Trophoblast cell (in vitro differentiated cells and primary cell): ENCODE measurements around the gene EXOC4.

Experiments used
- DNase-seq, 2 donors: peaks; one replicate each; pipeline ENCODE4 v3.0.0-alpha.2; 2016
- H2AFZ ChIP-seq: 2 replicates; pipeline ENCODE4 v1.6.1; 2013; ENCODE audit warnings: low read length, moderate library complexity, mild to moderate bottlenecking; ENCODE audit not compliant: insufficient read depth, poor library complexity
- H2AK5ac ChIP-seq: 2 replicates; pipeline ENCODE4 v1.6.1; 2013; ENCODE audit warnings: mild to moderate bottlenecking, low read length
- H2BK120ac ChIP-seq: 2 replicates; pipeline ENCODE4 v1.6.1; 2013; ENCODE audit warnings: low read length, mild to moderate bottlenecking, moderate library complexity; ENCODE audit not compliant: insufficient read depth, poor library complexity
- H2BK12ac ChIP-seq: 2 replicates; pipeline ENCODE4 v1.6.1; 2013; ENCODE audit warnings: mild to moderate bottlenecking, low read length, moderate library complexity
- H2BK5ac ChIP-seq: 2 replicates; pipeline ENCODE4 v1.6.1; 2013; ENCODE audit warnings: low read length, low read depth, moderate library complexity, mild to moderate bottlenecking; ENCODE audit not compliant: poor library complexity
- H3K14ac ChIP-seq: 2 replicates; pipeline ENCODE4 v1.6.1; 2013; ENCODE audit warnings: mild to moderate bottlenecking, low read length
- H3K18ac ChIP-seq: 2 replicates; pipeline ENCODE4 v1.6.1; 2013; ENCODE audit warnings: mild to moderate bottlenecking, low read length
- H3K23ac ChIP-seq: 2 replicates; pipeline ENCODE4 v1.6.1; 2013; ENCODE audit warnings: low read length
- H3K27ac ChIP-seq: 2 replicates; pipeline ENCODE4 v1.5.1; 2013; ENCODE audit warnings: low read depth, mild to moderate bottlenecking, inconsistent platforms, low read length, moderate library complexity
- H3K27me3 ChIP-seq: 2 replicates; pipeline ENCODE4 v1.6.1; 2013; ENCODE audit warnings: inconsistent platforms, mild to moderate bottlenecking, low read length, moderate library complexity; ENCODE audit not compliant: insufficient read depth
- H3K36me3 ChIP-seq, 2 experiments: 1 replicate in 1 of 2; 2 replicates in 1 of 2; pipeline ENCODE4 v1.6.1; 2013; ENCODE audit warnings: low read length in 2 of 2, mild to moderate bottlenecking in 2 of 2, moderate library complexity in 1 of 2; ENCODE audit not compliant: insufficient read depth in 2 of 2, control insufficient read depth in 1 of 2
- H3K4ac ChIP-seq: 2 replicates; pipeline ENCODE4 v1.6.1; 2013; ENCODE audit warnings: low read depth, mild to moderate bottlenecking, low read length, moderate library complexity
- H3K4me1 ChIP-seq, 2 experiments: 1 replicate in 1 of 2; 2 replicates in 1 of 2; pipeline ENCODE4 v1.6.1; 2013; ENCODE audit warnings: low read length in 2 of 2, mild to moderate bottlenecking in 2 of 2, moderate library complexity in 1 of 2; ENCODE audit not compliant: insufficient read depth in 2 of 2, control insufficient read depth in 1 of 2
- H3K4me2 ChIP-seq: 2 replicates; pipeline ENCODE4 v1.6.1; 2013; ENCODE audit warnings: inconsistent platforms, mild to moderate bottlenecking, low read length, moderate library complexity
- H3K4me3 ChIP-seq: 2 replicates; pipeline ENCODE4 v1.5.1; 2013; ENCODE audit warnings: mild to moderate bottlenecking, low read depth, low read length, inconsistent platforms
- H3K79me1 ChIP-seq: one replicate; pipeline ENCODE4 v1.6.1; 2013; ENCODE audit warnings: low read length
- H3K79me2 ChIP-seq: 2 replicates; pipeline ENCODE4 v1.6.1; 2013; ENCODE audit warnings: low read length, mild to moderate bottlenecking; ENCODE audit not compliant: control insufficient read depth, insufficient read depth, poor library complexity
- H3K9ac ChIP-seq: 2 replicates; pipeline ENCODE4 v1.6.1; 2013; ENCODE audit warnings: mild to moderate bottlenecking, low read length
- H3K9me3 ChIP-seq: 2 replicates; pipeline ENCODE4 v1.6.1; 2013; ENCODE audit warnings: low read depth, mild to moderate bottlenecking, control low read depth, inconsistent platforms, low read length; ENCODE audit not compliant: insufficient read depth
- H4K12ac ChIP-seq: 2 replicates; pipeline ENCODE4 v1.6.1; 2013; ENCODE audit warnings: low read depth, mild to moderate bottlenecking, low read length, moderate library complexity
- H4K8ac ChIP-seq: 2 replicates; pipeline ENCODE4 v1.6.1; 2013; ENCODE audit warnings: low read depth, mild to moderate bottlenecking, low read length, moderate library complexity
- H4K91ac ChIP-seq: one replicate; pipeline ENCODE4 v1.6.1; 2013; ENCODE audit warnings: low read depth, mild to moderate bottlenecking, low read length, moderate library complexity
- WGBS: extraction: QIAGEN DNeasy Blood & Tissue Kit; methylation state at CpG from one replicate; pipeline ENCODE4 v1.1.7; 2013; ENCODE audit warnings: missing lambda C conversion rate; ENCODE audit not compliant: insufficient read length, insufficient coverage; ENCODE audit errors: extremely low coverage; 5-methylcytosine and 5-hydroxymethylcytosine counted together

Gene EXOC4

GRCh38 chr7:133587903-133588302 lies 335.0 kb downstream of the EXOC4 start:
- no peak overlapping the region for H2AFZ ChIP-seq
- H3K14ac ChIP-seq: no peak overlapping the region
- H2BK12ac ChIP-seq: no peak overlapping the region
- no peaks in the 10 kb centered on the region for H3K36me3 ChIP-seq
- no peaks in the 10 kb centered on the region for H3K4me1 ChIP-seq
- H4K8ac ChIP-seq: no peak overlapping the region
- H3K27ac ChIP-seq: no peak overlapping the region
- no peak overlapping the region for H4K91ac ChIP-seq
- no peaks in the 10 kb centered on the region for H3K79me2 ChIP-seq
- H2BK120ac ChIP-seq: no peak overlapping the region
- H3K23ac ChIP-seq: no peak overlapping the region
- no peak overlapping the region for H3K18ac ChIP-seq
- no peaks in the 10 kb centered on the region for H3K79me1 ChIP-seq
- no peak overlapping the region for H3K4me2 ChIP-seq
- no peak overlapping the region for H4K12ac ChIP-seq
- DNase-seq: no peak
- no peak overlapping the region for H3K4me3 ChIP-seq
- H2AK5ac ChIP-seq: no peak overlapping the region
- no peaks in the 10 kb centered on the region for H3K9me3 ChIP-seq
- no peak overlapping the region for H3K9ac ChIP-seq
- no peaks in the 10 kb centered on the region for H3K27me3 ChIP-seq
- no peak overlapping the region for H3K4ac ChIP-seq
- H2BK5ac ChIP-seq: no peak overlapping the region

- Histone ChIP-seq H3K18ac (no peak overlapping the region), H4K8ac (no peak overlapping the region), H3K27ac (no peak overlapping the region), H3K36me3 (no peaks in the 10 kb centered on the region), H3K23ac (no peak overlapping the region), H4K91ac (no peak overlapping the region), H3K4me3 (no peak overlapping the region), H2BK5ac (no peak overlapping the region), H2AK5ac (no peak overlapping the region), H2BK12ac (no peak overlapping the region), H3K27me3 (no peaks in the 10 kb centered on the region), H3K14ac (no peak overlapping the region), H2BK120ac (no peak overlapping the region), H3K4me1 (no peaks in the 10 kb centered on the region), H3K9ac (no peak overlapping the region), H3K79me1 (no peaks in the 10 kb centered on the region), H4K12ac (no peak overlapping the region), H3K4me2 (no peak overlapping the region), H3K4ac (no peak overlapping the region), H3K9me3 (no peaks in the 10 kb centered on the region), H3K79me2 (no peaks in the 10 kb centered on the region), H2AFZ (no peak overlapping the region)
- peak in 1 of 2 donors; percentile 35 for DNase-seq
- WGBS: no CpG with 5 or more reads among the region's 4 CpGs
These were observed 337.9 kb downstream of the EXOC4 start for GRCh38 chr7:133590795-133591194.

GRCh38 chr7:133591704-133592340 lies 338.9 kb downstream of the EXOC4 start:
- Histone ChIP-seq H3K27me3 (no peaks in the 10 kb centered on the region), H4K8ac (no peak overlapping the region), H3K9ac (no peak overlapping the region), H3K18ac (no peak overlapping the region), H3K36me3 (no peaks in the 10 kb centered on the region), H2BK12ac (no peak overlapping the region), H4K91ac (no peak overlapping the region), H3K9me3 (no peaks in the 10 kb centered on the region), H3K14ac (no peak overlapping the region), H4K12ac (no peak overlapping the region), H3K4me3 (no peak overlapping the region), H3K4ac (no peak overlapping the region), H3K79me2 (no peaks in the 10 kb centered on the region), H3K4me1 (no peaks in the 10 kb centered on the region), H3K4me2 (no peak overlapping the region), H3K79me1 (no peaks in the 10 kb centered on the region), H2AFZ (no peak overlapping the region), H3K23ac (no peak overlapping the region), H2BK5ac (no peak overlapping the region), H2BK120ac (no peak overlapping the region), H3K27ac (no peak overlapping the region), H2AK5ac (no peak overlapping the region)
- no CpG with 5 or more reads among the region's 4 CpGs for WGBS
- no peak for DNase-seq

- no peak overlapping the region for H3K4ac ChIP-seq
- no peak overlapping the region for H3K27ac ChIP-seq
- no peak overlapping the region for H2BK5ac ChIP-seq
- H3K18ac ChIP-seq: no peak overlapping the region
- no peaks in the 10 kb centered on the region for H3K27me3 ChIP-seq
- no peaks in the 10 kb centered on the region for H3K9me3 ChIP-seq
- H4K91ac ChIP-seq: no peak overlapping the region
- no peak overlapping the region for H4K12ac ChIP-seq
- no peak overlapping the region for H2AK5ac ChIP-seq
- no peak overlapping the region for H3K4me3 ChIP-seq
- H3K4me2 ChIP-seq: no peak overlapping the region
- H3K4me1 ChIP-seq: no peaks in the 10 kb centered on the region
- H4K8ac ChIP-seq: no peak overlapping the region
- H3K79me1 ChIP-seq: no peaks in the 10 kb centered on the region
- no peak overlapping the region for H2BK12ac ChIP-seq
- DNase-seq: no peak
- H3K23ac ChIP-seq: no peak overlapping the region
- no peaks in the 10 kb centered on the region for H3K36me3 ChIP-seq
- no peaks in the 10 kb centered on the region for H3K79me2 ChIP-seq
- no peak overlapping the region for H3K9ac ChIP-seq
- no peak overlapping the region for H2BK120ac ChIP-seq
- H3K14ac ChIP-seq: no peak overlapping the region
- no peak overlapping the region for H2AFZ ChIP-seq
These were observed 340.7 kb downstream of the EXOC4 start for GRCh38 chr7:133593561-133593960.
